ENCODE results near the gene ZCCHC9.

Gene ZCCHC9

DNA sequence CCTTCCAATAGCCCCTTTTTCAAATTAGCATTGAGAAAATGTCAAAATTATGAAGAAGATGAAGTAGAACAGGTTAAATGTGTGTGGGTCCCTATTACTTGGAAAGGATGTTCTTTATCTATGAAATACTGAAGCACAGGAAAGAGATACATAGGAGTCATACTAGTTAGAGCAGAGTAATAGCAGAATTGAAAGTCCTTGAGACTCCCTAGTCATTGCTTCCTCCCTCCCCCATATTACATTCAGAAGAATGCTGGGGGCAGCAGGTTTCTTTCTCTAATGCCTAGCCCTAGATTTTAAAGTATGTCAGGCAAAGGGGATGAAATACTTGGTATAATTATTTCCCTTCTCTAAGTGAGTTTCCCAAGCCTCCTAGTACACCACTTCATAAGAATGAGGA, 4.4 kb downstream of the ZCCHC9 start:
- no peak for DNase-seq (ENCODE audit: low read depth)
- in situ Hi-C loops (cut with HindIII; ENCODE audit: low sequenced_read_pairs), result no loop called here
- TF ChIP-seq, protein P1, sequence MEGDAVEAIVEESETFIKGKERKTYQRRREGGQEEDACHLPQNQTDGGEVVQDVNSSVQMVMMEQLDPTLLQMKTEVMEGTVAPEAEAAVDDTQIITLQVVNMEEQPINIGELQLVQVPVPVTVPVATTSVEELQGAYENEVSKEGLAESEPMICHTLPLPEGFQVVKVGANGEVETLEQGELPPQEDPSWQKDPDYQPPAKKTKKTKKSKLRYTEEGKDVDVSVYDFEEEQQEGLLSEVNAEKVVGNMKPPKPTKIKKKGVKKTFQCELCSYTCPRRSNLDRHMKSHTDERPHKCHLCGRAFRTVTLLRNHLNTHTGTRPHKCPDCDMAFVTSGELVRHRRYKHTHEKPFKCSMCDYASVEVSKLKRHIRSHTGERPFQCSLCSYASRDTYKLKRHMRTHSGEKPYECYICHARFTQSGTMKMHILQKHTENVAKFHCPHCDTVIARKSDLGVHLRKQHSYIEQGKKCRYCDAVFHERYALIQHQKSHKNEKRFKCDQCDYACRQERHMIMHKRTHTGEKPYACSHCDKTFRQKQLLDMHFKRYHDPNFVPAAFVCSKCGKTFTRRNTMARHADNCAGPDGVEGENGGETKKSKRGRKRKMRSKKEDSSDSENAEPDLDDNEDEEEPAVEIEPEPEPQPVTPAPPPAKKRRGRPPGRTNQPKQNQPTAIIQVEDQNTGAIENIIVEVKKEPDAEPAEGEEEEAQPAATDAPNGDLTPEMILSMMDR (IDR thresholded peaks at IDR 0.05; ENCODE audit: low read depth, low read length, missing control alignments), result no peak
- no peak overlapping the region for H3K4me3 ChIP-seq (ENCODE audit: low read depth, low read length)

DNA sequence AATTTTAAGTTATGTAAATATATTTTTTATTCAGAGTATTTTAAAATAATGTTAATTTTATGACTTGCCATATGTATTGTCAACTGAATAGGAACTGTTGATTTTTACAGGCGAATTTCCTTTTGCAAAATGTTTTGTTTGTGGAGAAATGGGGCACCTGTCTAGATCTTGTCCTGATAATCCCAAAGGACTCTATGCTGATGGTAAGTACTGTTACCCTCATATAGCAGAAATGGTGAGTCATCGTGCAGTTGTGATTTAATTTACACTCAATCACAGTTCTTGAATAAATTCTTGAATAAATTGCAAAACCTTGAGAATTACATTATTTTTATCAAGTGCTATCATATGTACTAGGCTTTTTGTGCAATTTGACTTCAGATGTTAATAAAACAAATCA, 7.4 kb downstream of the ZCCHC9 start:
- DNase-seq (ENCODE audit: low read depth), result no peak
- no peak overlapping the region for H3K4me3 ChIP-seq (ENCODE audit: low read depth, low read length)
- TF ChIP-seq, protein P1 (IDR thresholded peaks at IDR 0.05; ENCODE audit: low read depth, low read length, missing control alignments), result no peak
- in situ Hi-C loops (cut with HindIII; ENCODE audit: low sequenced_read_pairs), result no loop called here

DNA sequence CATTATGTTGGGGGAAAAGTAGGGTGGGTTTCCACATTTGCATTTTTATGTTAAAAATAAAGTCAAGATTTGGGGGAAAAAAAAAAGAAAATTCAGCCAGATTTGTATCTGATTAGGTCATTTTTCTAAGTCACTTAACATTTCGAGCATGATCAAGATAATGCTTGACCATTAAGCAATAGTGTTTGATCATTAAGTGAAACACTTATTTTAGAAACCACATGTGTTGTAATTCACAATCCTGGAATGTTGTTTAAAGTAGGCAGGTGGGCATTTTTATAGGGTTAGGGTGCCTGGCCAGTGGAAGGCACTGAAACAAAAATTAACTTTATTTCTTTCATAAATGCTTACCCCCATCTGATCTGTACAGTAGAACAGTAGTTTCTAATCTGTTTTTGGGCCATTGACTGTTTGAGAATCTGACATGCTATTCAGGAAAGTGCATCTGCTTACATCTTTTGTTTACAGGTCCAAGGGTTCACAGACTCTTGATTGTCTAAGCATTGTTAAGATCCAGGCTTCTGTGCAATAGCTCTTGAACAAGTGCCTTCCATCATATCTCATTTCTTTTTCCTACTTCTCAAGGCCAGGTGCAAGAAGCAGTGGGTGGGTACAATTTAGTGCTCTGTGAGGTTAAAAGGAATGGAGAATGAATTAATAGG, 9.1 kb downstream of the ZCCHC9 start:
- in situ Hi-C loops (cut with HindIII; ENCODE audit: low sequenced_read_pairs), result no loop called here
- DNase-seq (ENCODE audit: low read depth), result no peak
- TF ChIP-seq, protein P1 (IDR thresholded peaks at IDR 0.05; ENCODE audit: low read depth, low read length, missing control alignments), result no peak

DNA sequence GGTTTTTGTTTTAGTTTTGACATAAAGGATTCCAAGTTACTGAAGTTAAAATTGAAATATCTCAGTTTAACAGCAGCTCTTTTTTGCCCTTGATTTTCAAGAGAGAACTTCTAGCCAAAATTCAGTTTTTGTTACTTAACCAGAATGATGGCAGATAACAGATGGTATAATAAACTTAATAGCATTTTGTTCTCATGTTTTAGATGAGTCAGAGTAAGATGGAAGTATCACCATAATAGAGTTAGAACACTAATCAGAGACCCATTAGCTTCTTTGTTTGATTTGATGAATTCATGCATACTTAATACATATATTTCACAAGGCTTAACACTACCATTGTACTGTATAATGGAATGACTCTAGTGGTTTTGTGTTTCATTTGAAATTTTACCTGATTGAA, 11.9 kb downstream of the ZCCHC9 start:
- no peak for DNase-seq (ENCODE audit: low read depth)
- TF ChIP-seq, protein P1 (IDR thresholded peaks at IDR 0.05; ENCODE audit: low read depth, low read length, missing control alignments), result no peak
- in situ Hi-C loops (cut with HindIII; ENCODE audit: low sequenced_read_pairs), result no loop called here

More for the DNA sequence above, 9.1 kb downstream of the ZCCHC9 start:
- H3K4me3 ChIP-seq (ENCODE audit: low read depth, low read length), result no peak overlapping the region

DNA sequence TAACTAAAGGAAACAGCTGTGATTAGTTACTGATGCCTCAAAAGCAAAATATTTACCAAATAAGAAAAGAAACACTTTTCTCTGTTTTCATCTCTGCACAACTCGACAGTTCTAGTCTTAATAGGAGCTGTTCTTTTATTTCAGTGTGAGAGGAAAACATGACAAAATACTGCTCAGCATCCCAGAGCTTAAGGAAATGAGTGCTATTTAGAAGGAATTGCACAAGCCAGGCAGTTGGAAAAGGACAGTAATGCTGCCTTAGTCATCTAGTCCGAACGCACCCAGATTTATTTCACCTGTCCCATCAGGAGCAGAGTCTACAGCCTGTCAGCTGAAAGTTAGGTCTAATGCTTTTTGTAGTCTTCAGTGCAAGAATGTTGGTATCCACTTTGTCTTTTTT, 12.3 kb downstream of the ZCCHC9 start:
- TF ChIP-seq, protein P1 (IDR thresholded peaks at IDR 0.05; ENCODE audit: low read depth, low read length, missing control alignments), result no peak
- in situ Hi-C loops (cut with HindIII; ENCODE audit: low sequenced_read_pairs), result no loop called here
- no peak overlapping the region for H3K4me3 ChIP-seq (ENCODE audit: low read depth, low read length)
- no peak for DNase-seq (ENCODE audit: low read depth)

More for the DNA sequence above, 11.9 kb downstream of the ZCCHC9 start:
- H3K4me3 ChIP-seq (ENCODE audit: low read depth, low read length), result no peak overlapping the region

DNA sequence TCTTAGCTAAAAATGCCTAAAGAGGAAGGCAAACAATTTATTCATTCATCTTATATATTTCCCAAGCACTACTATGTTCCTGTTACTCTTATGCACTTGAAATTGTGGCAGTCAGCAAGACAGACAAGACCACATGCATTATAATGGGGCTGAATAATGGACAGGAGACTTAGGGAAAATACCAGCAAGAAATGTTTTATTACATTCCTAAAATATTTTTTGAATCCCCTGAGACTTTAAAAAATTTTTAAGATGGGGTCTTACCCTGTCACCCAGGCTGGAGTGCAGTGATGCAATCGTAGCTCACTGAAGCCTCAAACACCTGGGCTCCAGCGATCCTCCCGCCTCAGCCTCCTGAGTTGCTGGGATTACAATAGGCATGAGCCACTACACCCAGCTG, 13.2 kb downstream of the ZCCHC9 start:
- DNase-seq (ENCODE audit: low read depth), result no peak
- in situ Hi-C loops (cut with HindIII; ENCODE audit: low sequenced_read_pairs), result no loop called here
- TF ChIP-seq, protein P1 (IDR thresholded peaks at IDR 0.05; ENCODE audit: low read depth, low read length, missing control alignments), result no peak
- no peak overlapping the region for H3K4me3 ChIP-seq (ENCODE audit: low read depth, low read length)
